ENCODE results near the gene GSG1L. TPM values are rescaled to one million over a fixed set of nuclear protein-coding genes. Genes with fewer than 3 reads are reported as not detected.

GSG1L gene
- total RNA-seq, 1 donor, result not detected

DNA sequence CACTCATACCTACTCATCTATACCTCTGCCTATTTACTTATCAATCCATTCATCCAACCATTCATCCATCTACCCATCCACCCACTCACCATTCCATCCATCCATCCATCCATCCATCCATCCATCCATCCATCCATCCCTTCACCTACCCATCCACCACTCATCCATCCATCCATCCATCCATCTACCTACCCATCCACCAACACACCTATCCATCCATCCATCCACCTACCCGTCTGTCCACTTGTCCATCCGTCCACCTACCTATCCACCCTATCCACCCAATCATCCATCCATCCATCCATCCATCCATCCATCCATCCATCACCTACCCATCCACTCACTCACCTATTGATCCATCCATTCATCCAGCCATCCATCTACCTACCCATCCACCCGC lies 235.7 kb downstream of the GSG1L start:
- DNase-seq (ENCODE audit: low read depth in 2 of 3, low spot score in 2 of 3), result no peak

DNA sequence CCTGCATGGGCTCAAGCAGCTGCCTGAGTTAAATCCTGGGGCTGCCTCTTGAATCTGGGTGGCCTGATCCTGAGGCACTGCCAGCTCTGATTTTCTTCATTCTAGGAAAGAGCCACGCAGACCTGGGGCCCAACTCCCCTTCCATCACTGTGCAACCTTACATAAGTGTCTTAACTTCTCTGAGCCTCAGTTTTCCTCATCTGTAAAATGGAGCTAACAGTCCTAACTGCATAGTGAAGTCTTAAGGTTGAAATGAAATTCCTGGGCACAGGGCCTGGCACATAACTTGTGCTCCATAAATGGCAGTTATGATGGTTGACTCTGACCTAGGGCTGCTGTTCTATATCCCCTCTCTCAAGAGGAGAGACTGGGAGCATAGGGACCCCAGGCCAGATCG lies 236.6 kb downstream of the GSG1L start:
- no peak for DNase-seq (ENCODE audit: low read depth in 2 of 3, low spot score in 2 of 3)

- no peak for DNase-seq (ENCODE audit: low read depth in 2 of 3, low spot score in 2 of 3)
Measured at GRCh38 chr16:27826081-27826892, 237.2 kb downstream of the GSG1L start.

DNA sequence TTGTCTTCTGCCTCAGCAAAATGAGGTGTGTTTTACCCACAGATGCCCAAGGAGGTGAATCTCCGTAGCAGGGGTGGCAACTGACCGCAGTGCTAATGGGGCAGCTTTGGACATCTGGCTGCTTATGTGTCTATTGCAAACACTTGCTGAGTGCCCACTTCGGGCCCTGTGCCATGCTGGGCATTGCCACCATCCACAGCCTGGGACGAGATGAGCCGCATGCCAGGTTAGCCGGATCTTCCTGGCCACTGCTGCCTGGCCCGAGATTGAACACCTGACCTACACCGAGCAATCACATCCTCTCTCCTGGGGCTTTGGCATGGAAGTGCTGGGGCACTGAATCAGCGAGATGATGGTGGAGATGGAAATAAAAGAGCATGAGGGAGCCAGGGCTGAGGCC lies 238.7 kb downstream of the GSG1L start:
- DNase-seq (ENCODE audit: low read depth in 2 of 3, low spot score in 2 of 3), result no peak

GRCh38 chr16:27824006-27824405 lies 239.5 kb downstream of the GSG1L start:
- no peak for DNase-seq (ENCODE audit: low read depth in 2 of 3, low spot score in 2 of 3)

DNA sequence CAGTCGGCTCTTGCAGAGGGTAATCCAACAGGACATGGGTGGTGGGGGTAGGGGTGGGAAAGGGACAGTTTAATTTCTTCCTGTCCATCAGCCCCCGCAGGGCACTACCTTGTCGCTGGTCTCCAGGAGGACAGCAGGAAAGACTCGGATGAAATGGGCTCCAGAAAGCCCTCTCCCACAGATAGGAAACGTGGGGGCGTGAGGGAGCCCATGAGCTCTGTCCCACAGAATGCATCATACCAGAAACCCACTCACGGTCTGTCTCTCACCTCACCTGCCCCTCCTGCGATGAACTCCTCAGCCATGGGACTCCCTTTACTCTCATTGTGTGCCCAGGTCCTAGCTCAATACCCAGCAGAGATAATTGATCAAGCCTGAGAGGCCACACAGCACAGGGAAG lies 240.1 kb downstream of the GSG1L start:
- DNase-seq (ENCODE audit: low read depth in 2 of 3, low spot score in 2 of 3), result no peak

DNA sequence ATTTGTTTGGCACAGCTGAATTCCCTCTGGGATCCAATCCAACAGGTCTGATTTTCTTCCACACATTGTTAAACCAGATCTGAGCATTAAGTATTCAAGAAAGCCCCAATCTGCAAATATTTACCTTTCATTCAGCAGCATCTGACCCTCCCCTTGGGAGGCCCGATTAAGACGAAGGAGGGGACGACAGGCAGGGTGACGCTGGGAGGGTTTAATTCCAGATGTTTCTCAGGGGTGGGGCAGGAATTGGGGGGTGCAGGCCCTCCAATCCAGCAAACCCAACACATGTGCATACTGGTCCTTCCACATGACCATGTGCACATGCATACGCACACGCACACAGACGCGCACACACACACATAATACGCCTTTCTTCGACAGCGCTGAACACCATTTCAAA lies 240.5 kb downstream of the GSG1L start:
- no peak for DNase-seq (ENCODE audit: low read depth in 2 of 3, low spot score in 2 of 3)

DNA sequence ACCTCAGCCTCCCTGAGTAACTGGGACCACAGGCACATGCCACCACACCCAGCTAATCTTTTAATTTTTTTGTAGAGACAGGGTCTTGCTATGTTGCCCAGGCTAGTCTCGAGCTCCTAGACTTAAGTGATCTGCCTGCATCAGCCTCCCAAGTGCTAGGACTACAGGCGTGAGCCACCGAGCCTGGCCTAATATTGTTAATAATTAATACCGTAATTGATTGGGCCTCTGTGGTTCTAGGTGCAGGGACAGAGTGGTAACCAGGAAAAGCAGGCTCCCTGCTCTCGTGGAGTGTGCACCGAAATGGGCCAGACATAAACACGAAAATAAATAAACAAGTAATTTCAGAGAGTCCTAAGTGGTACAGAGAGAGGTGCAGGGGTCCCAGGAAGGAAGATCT lies 241.0 kb downstream of the GSG1L start:
- DNase-seq (ENCODE audit: low read depth in 2 of 3, low spot score in 2 of 3), result no peak

DNA sequence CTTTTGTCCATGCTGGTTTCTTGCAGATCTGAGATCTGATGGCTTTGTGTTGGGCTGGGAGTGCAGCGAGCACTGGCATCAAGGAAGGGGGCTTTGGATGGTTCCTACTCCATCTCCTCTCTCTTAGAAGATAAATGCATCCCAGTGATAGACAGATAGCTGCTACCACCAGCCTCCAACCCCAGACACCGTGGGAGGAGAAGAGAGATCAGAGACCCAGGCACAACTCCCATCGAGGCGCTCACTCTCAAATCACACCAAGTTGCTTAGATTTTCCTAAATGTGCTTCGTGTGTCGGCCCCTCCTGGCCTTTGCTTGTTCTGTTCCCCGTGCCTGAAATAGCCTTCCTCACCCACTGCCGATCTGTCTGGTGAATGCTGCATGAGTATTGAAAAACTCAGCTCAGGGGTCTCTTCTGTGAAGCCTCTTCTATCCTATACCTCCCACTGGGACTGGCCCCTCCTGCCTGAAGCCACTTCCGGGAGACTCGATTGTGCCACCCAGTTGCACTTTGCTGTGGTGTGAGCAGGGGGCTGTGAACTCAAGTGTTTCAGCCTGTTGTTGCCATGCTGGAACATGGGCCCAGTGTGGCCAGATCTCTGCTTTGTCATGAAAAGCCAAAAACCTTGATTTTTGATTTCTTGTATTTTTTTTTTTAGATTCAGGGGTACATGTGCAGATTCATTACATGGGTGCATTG lies 242.7 kb downstream of the GSG1L start:
- no peak for DNase-seq (ENCODE audit: low read depth in 2 of 3, low spot score in 2 of 3)

- no peak for DNase-seq (ENCODE audit: low read depth in 2 of 3, low spot score in 2 of 3)
Measured at GRCh38 chr16:27819881-27820610, 243.5 kb downstream of the GSG1L start.

GRCh38 chr16:27819356-27819755 lies 244.2 kb downstream of the GSG1L start:
- no peak for DNase-seq (ENCODE audit: low read depth in 2 of 3, low spot score in 2 of 3)

- no peak for DNase-seq (ENCODE audit: low read depth in 2 of 3, low spot score in 2 of 3)
Measured at GRCh38 chr16:27818246-27818645, 245.3 kb downstream of the GSG1L start.

DNA sequence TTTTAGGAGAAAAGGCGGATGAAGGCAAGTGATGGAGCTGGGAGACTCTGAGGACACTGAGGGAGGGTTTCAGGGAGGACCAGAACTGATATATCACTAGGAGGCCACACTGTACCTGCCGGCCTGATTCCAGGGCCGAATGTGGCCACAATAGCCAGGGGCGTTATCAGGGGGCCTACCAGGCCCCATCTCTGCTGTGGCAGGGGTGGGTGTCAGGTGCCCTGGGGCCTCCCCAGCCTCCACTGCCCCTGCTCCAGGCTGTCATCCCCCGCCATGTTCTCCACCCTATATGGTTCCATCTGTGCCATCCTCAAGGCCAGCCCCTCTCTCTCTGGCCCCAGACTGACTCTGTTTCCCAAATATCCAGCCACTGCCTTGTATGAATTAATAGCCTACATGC lies 246.5 kb downstream of the GSG1L start:
- DNase-seq (ENCODE audit: low read depth in 2 of 3, low spot score in 2 of 3), result no peak

DNA sequence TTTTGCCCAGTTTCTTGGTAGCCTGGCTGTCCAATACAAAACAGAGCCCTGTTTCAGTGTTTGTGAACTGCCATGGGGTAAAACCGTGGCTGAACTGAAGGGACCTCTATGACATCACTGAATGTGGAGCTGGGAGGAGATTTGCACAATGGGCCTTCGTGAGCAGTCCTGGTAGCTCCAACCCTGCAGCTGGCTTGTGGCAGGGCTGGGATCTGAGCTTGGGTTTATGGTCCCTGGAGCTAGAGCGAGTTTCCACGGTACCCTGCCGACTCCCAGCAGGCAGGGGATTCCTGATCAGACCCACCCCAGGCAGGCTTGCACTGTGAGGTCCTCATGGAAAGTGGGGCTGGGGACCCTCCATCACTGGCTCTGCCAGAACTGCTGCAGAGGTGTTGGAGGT lies 247.0 kb downstream of the GSG1L start:
- DNase-seq (ENCODE audit: low read depth in 2 of 3, low spot score in 2 of 3), result no peak

DNA sequence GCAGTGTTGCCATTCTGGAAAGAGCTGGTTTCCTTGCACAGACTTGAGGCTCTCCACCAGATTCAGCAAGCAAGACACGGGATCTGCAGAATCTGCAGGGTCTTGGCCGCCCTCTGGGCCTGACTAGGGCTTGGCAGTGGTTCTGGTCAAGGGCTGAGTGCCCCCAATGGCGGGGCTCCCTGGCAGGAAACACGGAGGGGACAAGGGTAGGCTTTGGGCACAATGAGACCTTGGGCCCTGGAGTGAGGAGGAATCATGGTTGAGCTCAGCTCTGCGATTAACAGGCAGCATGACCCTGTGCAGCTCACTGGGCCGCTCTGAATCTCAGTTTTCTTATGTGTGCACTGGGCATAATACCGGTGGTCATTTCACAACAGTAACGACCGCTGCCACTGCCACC lies 249.9 kb downstream of the GSG1L start:
- no peak for DNase-seq (ENCODE audit: low read depth in 2 of 3, low spot score in 2 of 3)

- no peak for DNase-seq (ENCODE audit: low read depth in 2 of 3, low spot score in 2 of 3)
Measured at GRCh38 chr16:27811881-27812280, 251.6 kb downstream of the GSG1L start.

GRCh38 chr16:27806986-27807385 lies 256.5 kb downstream of the GSG1L start:
- no peak for DNase-seq (ENCODE audit: low read depth in 2 of 3, low spot score in 2 of 3)

GRCh38 chr16:27806388-27806787 lies 257.1 kb downstream of the GSG1L start:
- DNase-seq (ENCODE audit: low read depth in 2 of 3, low spot score in 2 of 3), result no peak

- DNase-seq (ENCODE audit: low read depth in 2 of 3, low spot score in 2 of 3), result no peak
Measured at GRCh38 chr16:27805828-27806351, 257.6 kb downstream of the GSG1L start.

DNA sequence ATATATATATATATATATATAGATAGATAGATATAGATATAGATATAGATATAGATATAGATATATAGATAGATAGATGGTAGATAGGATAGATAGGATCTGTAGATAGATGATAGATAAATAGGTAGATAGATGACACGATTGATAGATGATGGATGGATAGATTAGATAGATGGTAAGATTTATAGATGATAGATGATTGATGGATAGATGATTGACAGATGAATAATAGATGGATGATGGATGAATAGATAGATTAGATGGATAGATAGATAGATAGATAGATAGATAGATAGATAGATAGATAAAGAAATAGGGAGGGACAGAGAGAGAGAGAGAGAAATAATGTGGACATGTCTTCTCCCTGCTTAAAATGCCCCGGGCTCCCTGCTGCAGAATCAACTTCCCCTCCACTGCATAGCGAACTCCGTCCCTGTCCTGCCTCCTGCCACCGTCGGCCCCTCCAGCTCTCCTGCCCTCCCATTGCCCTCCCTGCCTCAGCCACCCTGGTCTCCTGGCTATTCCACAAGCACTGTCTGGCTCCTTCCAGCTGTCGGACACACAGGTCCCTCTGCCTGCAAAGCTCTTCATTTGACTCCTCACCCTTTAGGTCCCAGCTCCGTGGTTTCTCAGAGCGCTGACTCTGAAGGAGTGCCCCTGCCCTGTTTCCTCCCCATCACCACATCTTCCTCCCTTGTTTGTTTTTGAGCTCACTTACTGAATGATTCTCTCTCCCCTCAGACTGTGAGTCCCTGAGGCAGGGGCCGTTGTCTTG lies 259.6 kb downstream of the GSG1L start:
- peak in 1 of 3 donors; percentile 4 for DNase-seq (ENCODE audit: low read depth in 2 of 3, low spot score in 2 of 3)

Data from hematopoietic multipotent progenitor cell (in vitro differentiated cells).